GM23248 (cell line): ENCODE data around the gene WIPF2. TPM values are rescaled to one million over a fixed set of nuclear protein-coding genes. Genes with fewer than 3 reads are reported as not detected.

Experiments
- DNase-seq: peaks from one replicate; pipeline ENCODE4 v3.0.0-alpha.2; 2015
- H2AFZ ChIP-seq: fragments of 200-600 bp; sonication (generic); 2 replicates; pipeline ENCODE4 v1.6.1; 2016; ENCODE audit warnings: antibody characterized with exemption
- H3F3A ChIP-seq: fragments of 200-600 bp; sonication (generic); 2 replicates; pipeline ENCODE4 v1.6.1; 2016; ENCODE audit warnings: mild to moderate bottlenecking, antibody characterized with exemption, mixed run types; ENCODE audit not compliant: insufficient read depth
- H3K27ac ChIP-seq: fragments of 200-600 bp; sonication (generic); 2 replicates; pipeline ENCODE4 v1.5.1; 2016; ENCODE audit warnings: mild to moderate bottlenecking
- H3K27me3 ChIP-seq: fragments of 200-600 bp; sonication (generic); replicated peaks from 2 replicates; pipeline ENCODE4 v1.6.1; 2016; ENCODE audit warnings: mild to moderate bottlenecking; ENCODE audit not compliant: insufficient read depth
- H3K36me3 ChIP-seq: fragments of 200-600 bp; sonication (generic); 2 replicates; pipeline ENCODE4 v1.6.1; 2016; ENCODE audit warnings: low read depth, mild to moderate bottlenecking
- H3K4me1 ChIP-seq: fragments of 200-600 bp; sonication (generic); 2 replicates; pipeline ENCODE4 v1.6.1; 2016; ENCODE audit warnings: mild to moderate bottlenecking; ENCODE audit not compliant: insufficient read depth
- H3K4me2 ChIP-seq: fragments of 200-600 bp; sonication (generic); one replicate; pipeline ENCODE4 v1.6.1; 2016; ENCODE audit warnings: mild to moderate bottlenecking; ENCODE audit not compliant: unreplicated experiment
- H3K4me3 ChIP-seq: fragments of 200-600 bp; sonication (generic); 2 replicates; pipeline ENCODE4 v1.5.1; 2016; ENCODE audit warnings: mild to moderate bottlenecking
- H3K79me2 ChIP-seq: fragments of 200-600 bp; sonication (generic); 2 replicates; pipeline ENCODE4 v1.6.1; 2016; ENCODE audit warnings: mild to moderate bottlenecking; ENCODE audit not compliant: insufficient read depth
- H3K9ac ChIP-seq: fragments of 200-600 bp; sonication (generic); 2 replicates; pipeline ENCODE4 v1.6.1; 2016; ENCODE audit warnings: mild to moderate bottlenecking
- H3K9me2 ChIP-seq: fragments of 200-600 bp; sonication (generic); 2 replicates; pipeline ENCODE4 v1.6.1; 2016; ENCODE audit warnings: mixed run types, mild to moderate bottlenecking, moderate library complexity; ENCODE audit not compliant: insufficient read depth
- H3K9me3 ChIP-seq: fragments of 200-600 bp; sonication (generic); one replicate; pipeline ENCODE4 v1.6.1; 2017; ENCODE audit warnings: low read depth
- H4K20me1 ChIP-seq: fragments of 200-600 bp; sonication (generic); 2 replicates; pipeline ENCODE4 v1.6.0; 2016; ENCODE audit not compliant: insufficient read depth
- EZH2 ChIP-seq: fragments of 200-600 bp; sonication (generic); IDR thresholded peaks from 2 replicates; pipeline ENCODE4 v1.6.1; 2018; ENCODE audit warnings: antibody characterized with exemption, mild to moderate bottlenecking; ENCODE audit not compliant: insufficient read depth, poor library complexity, severe bottlenecking
- EZH2phosphoT487 ChIP-seq: fragments of 200-600 bp; sonication (generic); IDR thresholded peaks from 2 replicates; pipeline ENCODE4 v1.6.1; 2018; ENCODE audit warnings: antibody characterized with exemption, moderate library complexity, mild to moderate bottlenecking, low read depth; ENCODE audit not compliant: insufficient read depth
- WGBS, 2 experiments: methylation state at CpG; one replicate each; pipeline ENCODE4 v1.1.6; 2015 to 2017; ENCODE audit warnings: low lambda C conversion rate in 2 of 2, low coverage in 1 of 2; ENCODE audit errors: missing lambda C conversion rate in 2 of 2; 5-methylcytosine and 5-hydroxymethylcytosine counted together
- in situ Hi-C: fragments of 300-500 bp; cut with MboI; formaldehyde crosslinking; loops from 2 replicates; pipeline ENCODE4 v1.15.0; 2020
- polyA plus RNA-seq: library from polyadenylated mRNA; unstranded; fragments of >200 nt; fragmentation: Nextera tagmentation; extraction: Ambion mirVana; gene quantifications from 2 replicates; pipeline ENCODE4 v1.2.1, GENCODE V29; 2016
- total RNA-seq: library from RNA; depleted of rRNA; stranded (reverse); fragments of >200 nt; shearing (Covaris generic); gene quantifications from 2 replicates; pipeline ENCODE4 v1.2.3, GENCODE V29; 2014

The WIPF2 gene
- total and polyA plus RNA-seq, 2 experiments from 2014 or later = 5.9 to 20.5 TPM

DNA sequence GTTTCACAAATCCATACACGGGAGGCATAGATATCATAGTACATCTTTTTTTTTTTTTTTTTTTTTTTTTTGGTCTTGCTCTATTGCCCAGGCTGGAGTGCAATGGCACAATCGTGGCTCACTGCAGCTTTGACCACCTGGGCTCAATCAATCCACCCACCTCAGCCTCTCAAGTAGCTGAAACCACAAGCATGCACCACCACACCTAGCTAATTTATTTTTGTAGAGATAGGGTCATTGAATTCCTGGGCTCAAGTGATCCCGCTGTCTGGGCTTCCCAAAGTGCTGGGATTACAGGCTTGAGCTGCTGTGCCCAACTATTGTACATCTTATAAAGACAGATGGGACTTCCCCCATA is 45.3 kb upstream of the WIPF2 start:
- Histone ChIP-seq H3K27me3 (no peaks in the 10 kb centered on the region), H3K4me2 (no peak overlapping the region), H3K79me2 (no peaks in the 10 kb centered on the region), H3K9me3 (no peaks in the 10 kb centered on the region), H3K4me3 (no peak overlapping the region), H3F3A (peaks cover 25% of the 10 kb centered on the region), H3K9me2 (no peaks in the 10 kb centered on the region), H3K27ac (no peak overlapping the region), H3K4me1 (peaks cover 4% of the 10 kb centered on the region), H4K20me1 (no peaks in the 10 kb centered on the region), H3K36me3 (peaks cover 37% of the 10 kb centered on the region), H3K9ac (no peak overlapping the region), H2AFZ (no peak overlapping the region)
- in situ Hi-C loops = no loop called here
- DNase-seq = no peak
- TF ChIP-seq EZH2phosphoT487 (no peak), EZH2 (no peak)
- 52 to 83% methylated on average over 2 to 3 of the region's 3 CpGs for WGBS, 2 experiments

- Histone ChIP-seq H3F3A (peaks cover 23% of the 10 kb centered on the region), H3K27ac (no peak overlapping the region), H3K79me2 (no peaks in the 10 kb centered on the region), H3K4me2 (no peak overlapping the region), H3K27me3 (no peaks in the 10 kb centered on the region), H3K36me3 (peaks cover 29% of the 10 kb centered on the region), H3K4me3 (no peak overlapping the region), H2AFZ (no peak overlapping the region), H3K9me2 (no peaks in the 10 kb centered on the region), H3K9ac (no peak overlapping the region), H4K20me1 (no peaks in the 10 kb centered on the region), H3K4me1 (peaks cover 11% of the 10 kb centered on the region), H3K9me3 (no peaks in the 10 kb centered on the region)
- no peak for TF ChIP-seq EZH2
- TF ChIP-seq EZH2phosphoT487 = no peak
- in situ Hi-C loops = no loop called here
- 100% methylated on average over 1 of the region's 1 CpG for WGBS, 2 experiments
- no peak for DNase-seq
Measured at GRCh38 chr17:40174514-40174913, 44.6 kb upstream of the WIPF2 start.

DNA sequence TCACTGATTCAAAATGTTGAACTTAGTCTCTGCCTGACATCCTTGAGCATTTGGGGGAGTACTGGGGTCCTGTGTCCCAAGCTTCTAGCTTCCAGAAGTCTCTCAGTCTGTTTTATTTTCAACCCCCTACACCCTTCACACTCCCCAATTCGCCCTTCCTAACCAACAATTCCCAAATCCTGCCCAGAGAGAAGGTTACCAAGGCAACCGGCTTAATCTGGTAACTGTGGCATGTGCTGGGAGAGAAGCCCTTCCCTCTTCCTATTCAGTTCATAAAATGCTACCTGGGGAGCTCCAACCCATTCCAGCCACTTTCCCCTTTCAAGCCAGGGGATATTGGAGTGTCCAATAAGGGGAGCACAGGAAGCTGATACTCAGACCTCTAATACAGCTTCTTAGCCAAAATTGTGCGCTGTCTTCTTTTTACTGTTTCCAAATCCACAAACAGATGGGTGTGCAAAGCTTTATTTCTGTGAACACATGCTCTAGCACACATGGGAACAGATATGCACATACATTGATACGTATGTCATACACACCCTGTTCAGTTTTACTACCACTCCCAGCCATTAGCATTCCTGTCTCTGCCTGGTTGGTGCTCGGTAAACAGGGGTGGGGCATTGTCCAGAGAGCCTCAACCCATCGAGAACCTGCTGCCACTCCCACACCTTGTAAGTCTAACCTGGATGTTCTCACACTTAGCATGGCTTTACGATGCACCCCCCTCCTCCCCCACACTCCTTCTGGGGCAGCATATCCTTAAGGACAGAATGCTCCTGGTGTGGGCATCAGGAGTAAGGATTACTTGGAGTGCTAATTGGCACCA is 43.0 kb upstream of the WIPF2 start:
- Histone ChIP-seq H4K20me1 (no peaks in the 10 kb centered on the region), H3K9me2 (no peaks in the 10 kb centered on the region), H3K4me2 (no peak overlapping the region), H3K36me3 (peaks cover 13% of the 10 kb centered on the region; the same call in 1 of the 2 replicates), H3K4me1 (peaks cover 23% of the 10 kb centered on the region), H3K4me3 (no peak overlapping the region), H3K9me3 (no peaks in the 10 kb centered on the region), H3K27ac (no peak overlapping the region), H3K27me3 (no peaks in the 10 kb centered on the region), H3K9ac (no peak overlapping the region), H3K79me2 (no peaks in the 10 kb centered on the region), H3F3A (peaks cover 29% of the 10 kb centered on the region), H2AFZ (no peak overlapping the region)
- no peak for DNase-seq
- WGBS, 2 experiments = 91 to 94% methylated on average over 7 of the region's 7 CpGs
- no peak for TF ChIP-seq EZH2
- no peak for TF ChIP-seq EZH2phosphoT487
- in situ Hi-C loops = no loop called here

- Histone ChIP-seq H3K27me3 (no peaks in the 10 kb centered on the region), H3K27ac (no peak overlapping the region), H4K20me1 (no peaks in the 10 kb centered on the region), H3K9ac (no peak overlapping the region), H3K4me2 (peak overlapping the region; percentile 84), H3K36me3 (peaks cover 8% of the 10 kb centered on the region; the same call in 1 of the 2 replicates), H3K9me3 (no peaks in the 10 kb centered on the region), H3K79me2 (no peaks in the 10 kb centered on the region), H3K4me3 (peak overlapping the region; percentile 72; the same call in 1 of the 2 replicates), H3F3A (peaks cover 24% of the 10 kb centered on the region), H2AFZ (peak overlapping the region; percentile 54; the same call in 1 of the 2 replicates), H3K4me1 (peaks cover 23% of the 10 kb centered on the region), H3K9me2 (no peaks in the 10 kb centered on the region)
- WGBS, 2 experiments = 88 to 100% methylated on average over 2 of the region's 2 CpGs
- TF ChIP-seq EZH2 = no peak
- TF ChIP-seq EZH2phosphoT487 = no peak
- DNase-seq = no peak
- in situ Hi-C loops = no loop called here
Measured at GRCh38 chr17:40176754-40177110, 42.4 kb upstream of the WIPF2 start.
